HG02840 (cell line): ENCODE results near the gene ZBTB21.

Experiments
- ATAC-seq: cut with Tn5 transposase; IDR thresholded peaks from one replicate; pipeline ENCODE4 v1.9.1; 2021; ENCODE audit warnings: mild to moderate bottlenecking, moderate library complexity, moderate number of reproducible peaks; ENCODE audit not compliant: unreplicated experiment, low FRiP score

ZBTB21 gene

DNA sequence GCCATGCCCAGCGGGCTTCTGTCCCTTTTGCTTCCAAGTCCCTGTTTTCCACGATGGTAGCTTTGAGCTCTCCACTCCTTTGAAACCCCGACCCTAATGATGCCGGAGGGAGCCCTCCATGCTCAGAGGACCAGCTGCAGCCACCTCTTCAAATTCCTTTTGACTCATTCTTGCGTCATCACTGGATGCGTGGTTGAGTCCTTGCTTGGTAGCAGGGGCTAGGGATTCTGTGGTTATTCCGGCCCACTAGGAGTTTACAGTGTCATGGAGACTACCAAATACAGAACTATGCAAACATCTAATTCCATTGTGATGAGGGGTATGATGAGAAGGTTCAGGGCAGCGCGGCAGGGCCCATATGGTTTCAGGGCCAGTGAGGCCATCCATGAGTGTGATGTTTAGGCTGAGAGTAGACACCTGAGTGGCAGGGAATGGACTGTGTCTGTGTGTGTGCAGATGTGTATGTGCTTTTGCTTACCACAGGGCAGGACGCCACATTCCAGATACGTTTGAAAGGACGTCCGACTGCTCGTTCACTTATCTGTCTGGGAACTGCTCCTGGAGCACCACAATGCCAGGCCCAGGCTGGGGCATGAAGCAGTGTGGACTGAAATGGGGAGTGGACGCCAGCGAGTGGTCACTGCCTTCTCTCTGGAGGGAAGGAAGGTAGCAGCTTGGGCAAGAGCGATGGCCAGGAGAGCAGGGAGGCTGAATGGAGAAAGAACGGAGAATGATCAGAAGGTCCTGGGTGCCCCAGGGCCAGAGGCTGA is 30.4 kb upstream of the ZBTB21 start:
- ATAC-seq: no peak

DNA sequence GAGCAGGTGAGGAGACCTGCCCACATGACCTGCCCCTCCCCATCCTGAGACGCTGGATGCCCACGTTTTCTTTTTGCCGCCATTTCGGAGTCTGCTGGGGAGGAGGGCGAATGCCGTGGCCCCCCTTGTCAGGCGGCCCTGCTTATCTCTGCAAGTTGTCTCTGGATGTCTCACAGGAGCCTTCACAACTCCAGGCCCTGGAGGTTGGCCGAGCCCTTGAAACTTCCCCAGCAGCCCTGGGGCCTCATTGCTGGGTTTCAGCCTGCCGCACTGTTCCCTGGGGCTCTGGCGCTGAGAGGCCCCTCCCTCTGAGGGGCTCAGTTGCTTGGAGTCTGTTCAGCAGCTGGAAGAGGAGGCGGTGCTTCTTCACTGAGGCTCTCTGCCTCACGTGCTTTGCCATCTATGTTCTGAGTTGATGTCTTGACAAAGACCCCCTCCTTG is 29.8 kb upstream of the ZBTB21 start:
- ATAC-seq: no peak

DNA sequence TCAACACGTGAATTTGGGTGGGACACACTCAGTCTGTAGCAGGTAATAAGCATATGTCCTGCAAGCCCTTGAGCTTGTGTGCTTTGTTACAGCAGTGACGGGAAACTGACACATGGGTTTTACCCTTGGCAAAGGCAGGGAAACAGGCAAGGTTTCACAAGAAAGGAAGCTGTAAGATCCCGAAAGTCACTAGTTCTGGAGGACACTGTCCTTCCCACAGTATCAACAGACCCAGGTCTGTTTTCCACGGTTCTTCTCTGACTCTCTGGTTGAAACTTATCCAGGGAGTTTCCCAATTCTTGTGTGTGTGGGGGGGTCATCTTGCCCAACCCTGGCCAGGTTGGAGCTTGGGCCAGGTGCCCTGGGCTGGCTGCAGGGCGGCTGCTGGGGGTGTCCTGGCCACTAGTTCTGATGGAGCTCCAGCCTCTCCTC is 29.3 kb upstream of the ZBTB21 start:
- ATAC-seq: no peak

DNA sequence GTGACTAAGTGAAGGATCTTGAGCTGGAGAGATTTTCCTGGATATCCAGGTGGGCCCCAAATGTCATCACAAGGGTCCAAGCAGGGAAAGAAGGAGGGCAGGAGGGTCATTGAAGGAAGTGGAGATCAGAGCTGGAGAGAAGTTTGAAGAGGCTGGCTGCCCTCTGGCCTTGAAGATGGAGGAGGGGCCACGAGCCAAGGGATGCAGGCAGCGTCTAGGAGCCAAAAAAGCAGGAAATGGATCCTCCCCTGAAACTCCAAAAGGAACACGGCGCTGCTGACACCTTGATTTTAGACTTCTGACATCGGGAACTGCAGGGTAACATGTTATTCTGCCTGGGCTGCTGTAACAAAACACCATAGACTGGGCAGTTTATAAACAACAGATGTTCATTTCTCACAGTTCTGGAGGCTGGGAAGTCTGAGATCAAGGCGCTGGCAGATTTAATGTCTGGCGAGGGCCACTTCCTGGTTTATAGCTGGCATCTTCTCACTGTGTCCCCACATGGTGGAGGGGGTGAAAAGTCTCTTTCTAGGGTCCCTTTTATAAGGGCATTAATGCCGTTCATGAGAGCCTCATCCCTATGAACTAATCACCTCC is 28.8 kb upstream of the ZBTB21 start:
- no peak for ATAC-seq

DNA sequence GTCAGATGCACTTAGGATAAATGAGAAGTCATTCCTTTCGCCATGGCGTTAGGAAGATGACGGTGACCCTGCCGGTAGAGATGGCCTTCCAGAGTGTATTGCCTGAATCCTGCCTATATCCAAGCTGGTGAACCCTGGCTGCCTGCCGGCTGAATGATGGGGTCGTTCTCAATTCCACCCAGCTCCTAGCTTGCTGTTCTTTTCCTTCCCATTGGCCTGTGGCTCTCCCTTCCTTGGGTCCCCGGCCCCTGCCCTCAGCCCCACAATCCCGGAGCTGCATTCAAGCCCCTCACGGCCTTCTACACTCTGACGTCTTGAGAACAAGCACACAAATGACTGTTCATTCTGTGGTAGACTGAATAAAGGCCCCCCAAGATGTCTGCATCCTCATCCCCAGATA is 28.2 kb upstream of the ZBTB21 start:
- ATAC-seq: no peak

DNA sequence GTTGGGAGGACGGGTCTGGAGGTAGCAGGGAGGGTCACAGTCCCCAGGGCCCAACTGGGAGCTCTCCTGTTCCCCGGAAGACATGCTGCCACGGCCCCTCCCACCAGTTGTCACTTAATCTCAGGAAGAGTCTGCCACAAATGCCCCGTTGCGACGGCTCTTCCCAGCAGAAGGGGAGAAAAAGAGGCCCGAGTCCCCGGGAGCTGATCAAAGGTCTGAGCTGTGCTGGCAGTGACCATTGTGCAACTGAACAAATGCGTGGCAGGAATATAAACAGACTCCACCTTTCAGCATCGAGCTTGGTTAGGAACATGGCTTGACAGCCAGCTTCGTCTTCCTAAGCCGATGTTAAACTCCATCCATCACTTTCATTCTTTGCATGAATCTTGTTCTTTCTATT is 27.8 kb upstream of the ZBTB21 start:
- ATAC-seq: no peak

DNA sequence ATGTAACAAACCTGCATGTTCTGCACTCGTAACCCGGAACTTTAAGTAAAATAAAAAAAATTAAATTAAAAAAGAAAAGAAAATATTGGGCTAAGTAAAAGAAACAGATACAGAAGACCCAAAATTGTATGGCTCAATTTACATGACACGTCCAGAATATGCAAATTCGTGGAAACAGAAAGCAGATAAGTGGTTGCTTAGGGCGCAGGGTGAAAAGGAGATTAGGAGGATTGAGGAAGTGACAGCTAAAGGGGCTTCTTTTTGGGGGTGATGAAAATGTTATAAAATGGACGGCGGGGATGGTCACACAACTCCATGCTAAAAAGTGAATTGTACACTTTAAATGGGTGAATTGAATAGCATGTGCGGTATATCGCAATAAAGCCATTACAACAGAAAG is 27.4 kb upstream of the ZBTB21 start:
- ATAC-seq: no peak

DNA sequence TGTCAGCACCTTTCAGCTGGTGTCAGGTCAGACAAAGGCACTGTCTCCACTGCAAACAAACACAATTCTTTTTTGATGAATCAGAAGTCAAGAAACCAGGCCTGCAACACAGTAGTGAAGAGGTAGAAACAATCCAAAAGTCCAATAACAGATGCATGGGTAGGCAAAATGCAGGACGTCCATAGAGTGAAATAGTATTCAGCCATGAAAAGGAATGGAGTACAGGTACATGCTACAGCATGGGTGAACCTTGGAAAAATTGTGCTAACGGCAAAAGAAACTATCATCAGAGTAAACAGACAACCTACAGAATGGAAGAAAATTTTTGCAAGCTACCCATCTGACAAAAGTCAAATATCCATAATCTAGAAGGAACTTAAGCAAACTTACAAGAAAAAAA is 26.2 kb upstream of the ZBTB21 start:
- ATAC-seq: no peak

DNA sequence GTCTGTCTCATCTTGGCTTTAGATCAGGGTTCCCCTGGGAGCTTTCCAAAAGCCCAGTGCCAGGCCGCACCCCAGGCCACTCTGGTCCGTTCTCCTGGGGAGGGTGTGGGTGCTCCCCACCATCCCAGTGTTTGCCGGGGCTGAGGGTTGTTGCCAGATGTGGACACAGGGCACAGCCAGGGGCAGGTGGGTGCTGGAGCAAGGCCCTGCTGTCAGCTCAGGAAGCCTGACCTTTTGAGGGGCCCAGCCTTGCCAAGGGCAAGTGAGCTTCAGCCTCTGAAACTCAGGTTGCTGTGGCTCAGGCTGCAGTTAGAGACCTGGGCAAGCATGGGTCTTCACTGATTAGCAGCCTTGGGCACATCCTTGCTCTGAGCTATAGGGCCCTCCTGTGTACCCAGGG is 22.8 kb upstream of the ZBTB21 start:
- ATAC-seq: no peak

DNA sequence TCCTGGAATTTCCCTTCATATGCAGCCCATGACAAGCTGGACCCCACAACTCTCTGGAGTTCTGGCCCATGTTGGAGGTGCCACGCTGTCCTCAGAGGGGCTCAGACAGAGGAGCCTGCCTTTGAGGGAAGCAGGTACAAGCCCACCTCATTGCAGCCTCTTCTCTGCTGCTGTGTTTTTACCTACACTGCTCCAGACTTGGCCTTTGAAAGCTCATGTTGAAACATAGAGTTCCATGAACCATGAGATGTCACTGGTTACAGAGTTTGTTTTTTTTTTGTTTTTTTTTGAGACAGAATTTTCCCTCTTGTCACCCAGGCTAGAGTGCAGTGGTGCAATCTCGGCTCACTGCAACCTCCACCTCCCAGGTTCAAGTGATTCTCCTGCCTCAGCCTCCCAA is 22.1 kb upstream of the ZBTB21 start:
- ATAC-seq: no peak

DNA sequence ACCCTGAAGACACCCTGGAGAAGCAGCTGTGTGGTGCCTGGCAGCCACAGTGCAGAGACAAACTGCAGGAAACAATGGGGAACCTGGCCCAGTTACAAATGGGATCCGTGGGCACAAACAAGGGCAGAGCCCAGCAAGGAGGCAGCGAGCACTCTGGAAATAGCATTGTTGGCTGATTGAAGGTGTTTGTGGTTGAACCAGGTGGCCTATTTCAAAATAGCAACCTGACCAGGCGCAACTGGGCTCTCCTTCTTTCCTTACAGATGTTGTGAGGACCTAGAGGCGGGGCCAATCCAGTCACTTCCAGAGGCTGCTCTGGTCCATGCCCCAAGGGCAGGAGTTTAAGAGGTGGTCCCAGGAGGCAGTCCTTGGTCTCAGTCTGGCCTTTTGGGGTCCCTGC is 21.7 kb upstream of the ZBTB21 start:
- no peak for ATAC-seq

DNA sequence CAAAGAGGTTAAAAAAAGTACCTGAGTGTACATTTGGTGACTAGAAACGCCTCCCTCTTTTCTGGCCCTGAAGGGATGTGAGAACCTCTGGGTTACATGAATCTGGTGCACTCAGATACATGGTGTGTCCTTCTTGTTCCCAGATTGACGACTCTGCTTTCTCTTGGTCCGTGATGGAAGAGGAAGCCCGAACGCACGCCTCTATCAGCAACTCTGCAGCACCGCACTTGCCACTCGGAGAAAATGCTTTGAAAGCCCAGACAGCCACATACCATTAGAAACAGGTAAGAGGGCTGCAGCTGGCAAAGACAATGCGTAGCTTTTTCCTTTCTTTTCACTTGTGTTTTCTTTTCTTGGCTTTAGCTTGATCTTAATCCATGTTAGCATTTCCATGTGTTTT is 21.1 kb upstream of the ZBTB21 start:
- no peak for ATAC-seq

DNA sequence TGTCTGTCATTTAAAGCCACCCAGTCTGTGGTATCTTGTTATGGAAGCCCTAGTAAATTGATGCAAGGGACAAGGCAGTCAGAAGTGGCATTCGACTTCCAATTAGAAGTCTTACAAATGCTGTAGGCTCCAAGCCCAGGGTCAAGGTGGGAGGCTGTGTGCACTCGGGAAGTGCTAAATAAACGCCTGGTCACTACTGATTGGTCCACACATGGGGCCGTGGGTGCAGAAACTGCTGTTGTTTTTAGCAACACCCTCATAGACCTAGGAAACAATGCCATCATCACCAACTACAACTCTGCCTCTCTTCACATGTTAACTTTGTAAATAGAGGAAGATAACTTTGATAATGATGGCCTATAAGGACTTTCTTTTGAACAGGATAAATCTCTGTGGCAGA is 20.2 kb upstream of the ZBTB21 start:
- no peak for ATAC-seq

DNA sequence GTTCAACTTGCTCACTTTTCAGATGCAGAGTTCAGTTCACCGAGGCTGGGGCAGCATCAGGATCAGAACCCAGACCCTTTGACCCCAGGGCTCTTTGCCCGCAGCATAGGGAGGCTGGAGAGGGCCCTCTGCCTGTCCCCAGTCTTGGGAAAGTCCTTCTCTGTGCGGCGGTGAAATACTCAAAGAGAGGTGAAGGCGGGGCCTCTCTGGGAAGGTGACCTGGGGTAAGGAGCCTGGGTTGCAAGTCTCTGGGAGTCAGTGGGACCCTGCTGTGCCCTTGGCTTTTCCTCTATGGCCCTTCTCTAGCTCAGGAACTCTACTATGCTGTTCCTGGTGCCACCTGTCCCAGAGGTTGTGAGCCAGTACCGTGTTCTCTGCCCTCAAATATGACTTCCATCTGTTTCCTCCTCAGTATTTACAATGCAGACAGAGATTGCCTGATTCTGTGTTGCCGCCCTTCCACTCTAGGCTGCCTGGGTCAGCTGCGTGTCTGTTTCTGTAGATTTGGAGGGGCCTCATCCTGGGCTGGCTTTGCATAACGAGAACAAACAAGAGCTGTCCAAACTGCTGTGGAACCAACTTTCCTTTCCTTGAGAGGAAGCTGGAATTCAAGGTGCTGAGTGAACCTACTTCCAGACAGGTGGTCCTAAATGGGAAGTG is 18.7 kb upstream of the ZBTB21 start:
- no peak for ATAC-seq

DNA sequence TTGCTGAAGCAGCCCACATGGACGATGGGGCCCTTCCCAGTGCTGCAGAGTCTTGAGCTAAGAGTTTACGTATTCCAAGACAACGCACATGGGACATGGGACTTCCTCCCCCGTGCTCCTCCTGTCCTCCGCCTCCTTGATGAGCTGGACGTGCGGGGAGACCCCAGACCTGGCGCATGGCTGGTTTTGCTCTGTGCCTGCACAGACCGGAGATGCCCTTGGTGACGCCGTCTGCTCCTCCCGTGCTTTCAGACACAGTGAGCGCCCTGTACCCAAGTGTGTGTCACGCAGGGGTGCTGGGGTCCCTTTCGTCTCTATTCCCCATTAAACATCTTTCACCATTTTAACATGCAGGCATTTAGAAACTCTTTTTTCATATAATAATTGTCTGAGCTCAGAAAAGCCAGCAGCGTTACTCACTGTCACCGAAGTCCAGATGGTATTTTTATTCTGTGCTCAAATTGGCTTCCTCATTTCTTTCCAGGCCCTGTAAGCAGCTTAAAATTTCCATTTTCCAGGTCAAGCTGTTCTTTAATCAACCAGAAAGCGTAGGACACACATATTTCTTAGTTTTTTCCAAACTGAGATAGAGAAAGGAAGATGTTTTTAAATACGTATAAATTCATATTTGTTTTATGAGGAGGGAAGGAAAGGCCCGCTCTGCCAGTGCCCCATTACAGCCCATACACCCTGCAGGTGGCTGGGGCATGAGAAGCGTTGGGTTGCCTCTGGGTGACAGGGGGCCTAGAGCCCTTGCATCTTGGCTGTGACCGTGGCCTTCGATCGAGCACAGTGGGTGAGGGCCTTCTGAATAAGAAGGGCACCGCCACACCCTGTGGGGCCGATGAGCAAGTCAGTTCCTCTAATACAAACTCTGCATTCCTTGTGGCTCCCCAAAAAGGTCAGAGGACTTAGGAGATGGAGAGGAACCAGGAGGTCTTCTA is 17.9 kb upstream of the ZBTB21 start:
- no peak for ATAC-seq

DNA sequence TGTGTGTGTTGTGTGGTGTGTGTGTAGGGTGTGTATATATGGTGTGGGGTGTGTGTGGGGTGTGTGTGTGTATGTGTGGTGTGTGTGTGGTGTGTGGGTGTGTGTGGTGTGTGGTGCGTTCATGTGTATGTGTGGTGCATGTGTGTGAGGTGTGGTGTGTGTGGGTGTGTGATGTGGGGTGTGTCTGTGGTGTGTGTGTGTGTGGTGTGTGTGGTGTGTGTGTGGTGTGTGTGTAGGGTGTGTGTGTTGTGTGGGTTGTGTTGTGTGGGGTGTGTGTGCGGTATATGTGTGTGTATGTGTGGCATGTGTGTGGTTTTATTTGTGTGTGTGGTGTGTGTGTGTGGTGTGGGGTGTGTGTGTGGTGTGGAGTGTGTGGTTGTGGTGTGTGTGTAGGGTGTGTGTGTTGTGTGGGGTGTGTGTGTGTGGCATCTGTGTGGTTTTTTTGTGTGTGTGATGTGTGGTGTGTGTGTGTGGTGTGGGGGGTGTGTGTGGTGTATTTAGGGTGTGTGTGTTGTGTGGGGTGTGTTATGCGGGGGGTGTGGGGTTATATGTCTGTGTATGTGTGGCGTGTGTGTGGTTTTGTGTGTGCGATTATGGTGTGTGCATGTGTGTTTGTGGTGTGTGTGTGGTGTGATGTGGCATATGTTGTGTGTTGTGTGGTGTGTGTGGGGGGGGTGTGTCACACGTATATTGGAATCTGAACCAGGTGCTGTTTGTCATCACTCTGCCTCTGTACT is 17.1 kb upstream of the ZBTB21 start:
- no peak for ATAC-seq

DNA sequence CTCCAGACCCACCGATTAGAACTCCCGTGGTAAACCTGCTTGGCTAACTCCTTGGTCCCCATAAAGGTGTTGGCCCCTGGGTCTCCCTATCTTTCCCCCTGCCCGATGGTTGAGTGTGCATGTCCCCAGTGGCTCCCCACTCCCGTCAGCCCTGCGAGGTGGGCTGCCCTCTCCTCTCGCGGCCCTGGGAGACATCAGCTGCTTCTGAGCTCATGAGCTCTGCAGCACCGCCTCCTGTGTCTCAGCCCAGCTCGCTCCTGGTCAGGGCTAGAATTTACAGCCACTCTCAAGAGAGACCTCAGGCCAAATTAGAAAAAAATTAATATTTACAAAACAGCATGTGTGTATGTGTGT is 15.9 kb upstream of the ZBTB21 start:
- no peak for ATAC-seq

DNA sequence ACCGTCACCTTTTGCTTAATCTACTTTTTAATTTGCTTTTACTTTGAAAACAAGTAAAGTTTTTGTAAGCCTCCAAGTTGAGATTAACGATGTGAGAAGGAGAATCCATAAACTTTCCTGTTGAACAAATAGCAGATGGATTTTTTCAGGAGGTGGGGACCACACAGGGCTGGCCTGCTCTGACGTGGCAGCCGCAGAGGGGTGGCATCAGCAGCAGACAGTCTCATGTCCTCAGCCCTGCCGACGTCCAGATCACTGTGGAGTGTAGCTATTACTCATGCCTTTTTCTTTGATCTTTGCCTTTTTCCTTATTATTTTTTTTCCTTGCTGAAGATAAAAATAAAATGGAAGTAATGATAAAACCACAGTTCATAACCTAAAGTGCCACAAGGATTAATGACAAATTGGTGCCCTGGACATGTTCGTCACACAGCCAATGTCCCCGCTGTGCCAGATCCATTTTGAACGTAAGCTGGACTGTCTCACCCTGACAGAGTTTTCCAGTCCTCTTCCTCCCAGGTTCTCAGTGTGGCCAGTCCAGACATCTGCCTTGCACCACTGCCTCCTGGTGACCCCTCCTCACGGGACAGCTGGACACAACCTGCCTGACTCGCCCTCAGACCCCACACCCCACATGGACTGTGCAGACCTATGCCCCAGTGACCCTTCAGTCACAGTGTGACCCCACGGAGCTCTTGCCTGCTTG is 15.4 kb upstream of the ZBTB21 start:
- no peak for ATAC-seq

DNA sequence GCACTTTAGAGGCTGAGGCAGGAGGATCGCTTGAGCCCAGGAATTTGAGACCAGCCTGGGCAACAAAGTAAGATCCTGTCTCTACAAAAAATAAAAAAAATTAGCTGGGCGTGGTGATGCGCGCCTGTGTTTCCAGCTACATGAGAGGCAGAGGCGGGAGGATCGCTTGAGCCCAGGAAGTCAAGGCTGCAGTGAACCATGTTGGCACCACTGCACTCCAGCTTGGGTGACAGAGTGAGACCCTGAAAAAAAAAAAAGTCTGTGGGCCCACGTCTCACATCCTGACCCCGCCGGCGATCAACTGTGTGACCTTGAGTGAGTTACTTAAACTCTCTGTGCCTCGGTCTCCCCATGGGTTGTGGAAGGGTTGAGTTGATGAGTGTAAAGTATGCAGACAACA is 12.7 kb upstream of the ZBTB21 start:
- ATAC-seq: no peak

DNA sequence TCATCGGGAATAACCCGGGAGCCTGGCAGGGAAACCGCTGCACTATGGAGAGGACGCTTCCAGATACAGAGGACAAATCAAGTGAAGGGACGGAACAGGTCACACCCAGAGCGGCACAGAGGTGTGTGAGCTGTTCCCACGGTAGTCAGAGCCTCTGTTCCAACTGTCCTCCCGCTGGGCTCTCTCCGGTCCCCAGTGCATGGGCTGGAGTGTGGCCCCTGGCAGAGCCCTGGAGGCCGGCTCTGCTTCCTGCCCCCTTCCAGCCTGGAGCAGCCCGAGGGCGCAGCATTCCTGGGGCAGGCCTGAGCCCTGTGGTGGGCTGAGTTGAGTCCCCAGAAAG is 11.9 kb upstream of the ZBTB21 start:
- ATAC-seq: no peak
